ENCODE results near the gene RAB11B. TPM values are rescaled to one million over a fixed set of nuclear protein-coding genes. Genes with fewer than 3 reads are reported as not detected.
A peak's percentile ranks its signal among the peaks of the same experiment; 100 is the strongest.

Gene RAB11B
- total and polyA plus RNA-seq, 2 of the 13 experiments (the other 11 are each of a cell fraction or from before 2014, with no cell fraction given) = 6.0 to 28.4 TPM

DNA sequence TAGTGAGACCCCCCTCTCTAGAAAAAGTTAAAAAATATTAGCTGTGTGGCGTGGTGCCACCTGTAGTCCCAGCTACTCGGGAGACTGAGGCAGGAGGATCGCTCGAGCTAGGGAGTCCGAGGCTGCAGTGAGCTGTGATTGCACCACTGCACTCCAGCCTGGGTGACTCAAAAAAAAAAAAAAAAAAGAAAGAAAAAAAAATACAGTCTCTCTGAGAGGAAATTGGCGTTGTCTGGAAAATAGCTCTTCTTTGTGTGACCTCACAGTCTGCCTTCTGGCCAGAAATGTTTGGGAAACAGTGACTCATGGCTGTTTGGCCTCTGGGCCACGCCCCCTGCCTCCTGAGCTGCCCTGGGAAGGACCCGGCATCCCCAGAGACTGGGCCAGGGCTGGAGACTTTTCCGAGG is 33.7 kb downstream of the RAB11B start (continued):
- TF ChIP-seq KAT8 (CRISPR knock-in tag; IDR thresholded peaks at IDR 0.05) (no peak), IKZF4 (CRISPR knock-in tag; IDR thresholded peaks at IDR 0.05; ENCODE audit: borderline replicate concordance, low read depth, not compliant biosample characterization) (no peak), SP140L (CRISPR knock-in tag; IDR thresholded peaks at IDR 0.05; ENCODE audit: borderline replicate concordance) (no peak), SOX13 (IDR thresholded peaks at IDR 0.05) (no peak), SOX13 (CRISPR knock-in tag; conservative IDR thresholded peaks at IDR 0.05 in 1 of 2, IDR thresholded peaks at IDR 0.05 in 1 of 2) (peak in 1 of 2 experiments; percentile 43; a peak in 1 of 4 replicates), KDM5A (IDR thresholded peaks at IDR 0.05; ENCODE audit: borderline replicate concordance, low read length) (no peak; the same call in 1 of the 2 replicates), ZNF556 (CRISPR knock-in tag; IDR thresholded peaks at IDR 0.05; ENCODE audit: borderline replicate concordance) (0 out of 2 replicates have a peak, but pooled peaks have one; percentile 39), ZNF432 (CRISPR knock-in tag; IDR thresholded peaks at IDR 0.05; ENCODE audit: borderline replicate concordance) (no peak), MIXL1 (CRISPR knock-in tag; IDR thresholded peaks at IDR 0.05) (no peak), THAP11 (CRISPR knock-in tag; IDR thresholded peaks at IDR 0.05) (0 out of 2 replicates have a peak, but pooled peaks have one; percentile 7), TBX3 (IDR thresholded peaks at IDR 0.05; ENCODE audit: borderline replicate concordance) (no peak), ZNF883 (CRISPR knock-in tag; IDR thresholded peaks at IDR 0.05; ENCODE audit: not compliant biosample characterization) (no peak), POLR2G (IDR thresholded peaks at IDR 0.05; ENCODE audit: low read depth, low read length) (no peak), NRL (CRISPR knock-in tag; IDR thresholded peaks at IDR 0.05; ENCODE audit: borderline replicate concordance) (no peak), ARHGAP35 (CRISPR knock-in tag; IDR thresholded peaks at IDR 0.05; ENCODE audit: borderline replicate concordance) (no peak), ZNF337 (CRISPR knock-in tag; IDR thresholded peaks at IDR 0.05; ENCODE audit: borderline replicate concordance, low read depth) (no peak), JUNB (CRISPR knock-in tag; IDR thresholded peaks at IDR 0.05; ENCODE audit: borderline replicate concordance) (peak; percentile 48; the same call in 1 of the 2 replicates), RORA (CRISPR knock-in tag; IDR thresholded peaks at IDR 0.05) (no peak), BRD4 (CRISPR knock-in tag; IDR thresholded peaks at IDR 0.05) (no peak), KLF6 (CRISPR knock-in tag; IDR thresholded peaks at IDR 0.05) (no peak)
- TF ChIP-seq, protein P1, sequence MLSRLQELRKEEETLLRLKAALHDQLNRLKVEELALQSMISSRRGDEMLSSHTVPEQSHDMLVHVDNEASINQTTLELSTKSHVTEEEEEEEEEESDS (CRISPR knock-in tag; IDR thresholded peaks at IDR 0.05; ENCODE audit: borderline replicate concordance) = no peak
- TF ChIP-seq, protein P2, sequence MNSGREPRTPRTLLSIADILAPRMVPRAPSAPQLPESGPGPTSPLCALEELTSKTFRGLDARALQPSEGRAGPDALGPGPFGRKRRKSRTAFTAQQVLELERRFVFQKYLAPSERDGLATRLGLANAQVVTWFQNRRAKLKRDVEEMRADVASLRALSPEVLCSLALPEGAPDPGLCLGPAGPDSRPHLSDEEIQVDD (CRISPR knock-in tag; IDR thresholded peaks at IDR 0.05; ENCODE audit: borderline replicate concordance) = no peak
- TF ChIP-seq, protein P3, sequence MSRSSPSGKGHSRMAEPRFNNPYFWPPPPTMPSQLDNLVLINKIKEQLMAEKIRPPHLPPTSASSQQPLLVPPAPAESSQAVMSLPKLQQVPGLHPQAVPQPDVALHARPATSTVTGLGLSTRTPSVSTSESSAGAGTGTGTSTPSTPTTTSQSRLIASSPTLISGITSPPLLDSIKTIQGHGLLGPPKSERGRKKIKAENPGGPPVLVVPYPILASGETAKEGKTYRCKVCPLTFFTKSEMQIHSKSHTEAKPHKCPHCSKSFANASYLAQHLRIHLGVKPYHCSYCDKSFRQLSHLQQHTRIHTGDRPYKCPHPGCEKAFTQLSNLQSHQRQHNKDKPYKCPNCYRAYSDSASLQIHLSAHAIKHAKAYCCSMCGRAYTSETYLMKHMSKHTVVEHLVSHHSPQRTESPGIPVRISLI (CRISPR knock-in tag; IDR thresholded peaks at IDR 0.05; ENCODE audit: borderline replicate concordance) = peak; percentile 92
- TF ChIP-seq, protein P4, sequence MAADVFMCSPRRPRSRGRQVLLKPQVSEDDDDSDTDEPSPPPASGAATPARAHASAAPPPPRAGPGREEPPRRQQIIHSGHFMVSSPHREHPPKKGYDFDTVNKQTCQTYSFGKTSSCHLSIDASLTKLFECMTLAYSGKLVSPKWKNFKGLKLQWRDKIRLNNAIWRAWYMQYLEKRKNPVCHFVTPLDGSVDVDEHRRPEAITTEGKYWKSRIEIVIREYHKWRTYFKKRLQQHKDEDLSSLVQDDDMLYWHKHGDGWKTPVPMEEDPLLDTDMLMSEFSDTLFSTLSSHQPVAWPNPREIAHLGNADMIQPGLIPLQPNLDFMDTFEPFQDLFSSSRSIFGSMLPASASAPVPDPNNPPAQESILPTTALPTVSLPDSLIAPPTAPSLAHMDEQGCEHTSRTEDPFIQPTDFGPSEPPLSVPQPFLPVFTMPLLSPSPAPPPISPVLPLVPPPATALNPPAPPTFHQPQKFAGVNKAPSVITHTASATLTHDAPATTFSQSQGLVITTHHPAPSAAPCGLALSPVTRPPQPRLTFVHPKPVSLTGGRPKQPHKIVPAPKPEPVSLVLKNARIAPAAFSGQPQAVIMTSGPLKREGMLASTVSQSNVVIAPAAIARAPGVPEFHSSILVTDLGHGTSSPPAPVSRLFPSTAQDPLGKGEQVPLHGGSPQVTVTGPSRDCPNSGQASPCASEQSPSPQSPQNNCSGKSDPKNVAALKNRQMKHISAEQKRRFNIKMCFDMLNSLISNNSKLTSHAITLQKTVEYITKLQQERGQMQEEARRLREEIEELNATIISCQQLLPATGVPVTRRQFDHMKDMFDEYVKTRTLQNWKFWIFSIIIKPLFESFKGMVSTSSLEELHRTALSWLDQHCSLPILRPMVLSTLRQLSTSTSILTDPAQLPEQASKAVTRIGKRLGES (CRISPR knock-in tag; IDR thresholded peaks at IDR 0.05; ENCODE audit: borderline replicate concordance) = no peak
- TF ChIP-seq, protein P5, sequence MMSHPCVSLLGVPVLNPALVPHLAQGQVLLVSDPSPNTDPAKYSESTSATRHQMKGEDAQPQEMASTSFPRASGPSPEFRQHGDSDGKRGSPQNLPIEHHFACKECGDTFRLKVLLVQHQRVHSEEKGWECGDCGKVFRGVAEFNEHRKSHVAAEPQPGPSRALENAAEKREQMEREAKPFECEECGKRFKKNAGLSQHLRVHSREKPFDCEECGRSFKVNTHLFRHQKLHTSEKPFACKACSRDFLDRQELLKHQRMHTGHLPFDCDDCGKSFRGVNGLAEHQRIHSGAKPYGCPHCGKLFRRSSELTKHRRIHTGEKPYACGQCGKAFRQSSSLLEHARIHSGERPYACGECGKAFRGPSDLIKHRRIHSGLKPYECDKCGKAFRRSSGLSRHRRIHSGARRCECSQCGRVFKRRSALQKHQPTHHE (CRISPR knock-in tag; IDR thresholded peaks at IDR 0.05; ENCODE audit: borderline replicate concordance) = no peak
